Activated T-cell treated with anti-CD3 and anti-CD28 coated beads for 1 hour (primary cell): ENCODE data around the gene ELL.
A peak's percentile ranks its signal among the peaks of the same experiment; 100 is the strongest.

Experiments used
- DNase-seq: peaks from one replicate; pipeline ENCODE4 v3.0.0-alpha.2; 2020; ENCODE audit warnings: low read depth

ELL gene

GRCh38 chr19:18433735-18434398 lies 88.0 kb downstream of the ELL start:
- no peak for DNase-seq

- DNase-seq = no peak
Measured at GRCh38 chr19:18433015-18433691, 88.7 kb downstream of the ELL start.

GRCh38 chr19:18432275-18433014 lies 89.4 kb downstream of the ELL start:
- DNase-seq = no peak

GRCh38 chr19:18431351-18432197 lies 90.3 kb downstream of the ELL start:
- DNase-seq = no peak

- no peak for DNase-seq
Measured at GRCh38 chr19:18430417-18431144, 91.3 kb downstream of the ELL start.

GRCh38 chr19:18429717-18430416 lies 92.0 kb downstream of the ELL start:
- no peak for DNase-seq

GRCh38 chr19:18428787-18429674 lies 92.8 kb downstream of the ELL start:
- DNase-seq = peak; percentile 74

GRCh38 chr19:18428173-18428786 lies 93.6 kb downstream of the ELL start:
- DNase-seq = no peak

- no peak for DNase-seq
Measured at GRCh38 chr19:18427743-18428113, 94.1 kb downstream of the ELL start.

- DNase-seq = no peak
Measured at GRCh38 chr19:18427080-18427742, 94.7 kb downstream of the ELL start.

GRCh38 chr19:18426416-18426767 lies 95.5 kb downstream of the ELL start:
- DNase-seq = no peak

GRCh38 chr19:18425515-18426415 lies 96.1 kb downstream of the ELL start:
- no peak for DNase-seq

- no peak for DNase-seq
Measured at GRCh38 chr19:18424890-18425514, 96.9 kb downstream of the ELL start.

GRCh38 chr19:18424122-18424889 lies 97.6 kb downstream of the ELL start:
- DNase-seq = no peak

GRCh38 chr19:18423258-18424020 lies 98.4 kb downstream of the ELL start:
- no peak for DNase-seq
